Mucosa of stomach (tissue), 1 donor: ENCODE data around the gene NOP9.

ENCODE experiments used
- H3K27me3 ChIP-seq: one replicate; pipeline ENCODE4 v1.7.0; 2013; ENCODE audit warnings: mild to moderate bottlenecking, low read length; ENCODE audit not compliant: control insufficient read depth, insufficient read depth
- H3K36me3 ChIP-seq: one replicate; pipeline ENCODE4 v1.7.0; 2013; ENCODE audit warnings: low read length; ENCODE audit not compliant: control insufficient read depth, insufficient read depth
- H3K4me1 ChIP-seq: one replicate; pipeline ENCODE4 v1.7.0; 2013; ENCODE audit warnings: mild to moderate bottlenecking, low read length; ENCODE audit not compliant: control insufficient read depth, insufficient read depth
- H3K4me3 ChIP-seq: one replicate; pipeline ENCODE4 v1.7.0; 2013; ENCODE audit warnings: low read length
- H3K9ac ChIP-seq: one replicate; pipeline ENCODE4 v1.7.0; 2013; ENCODE audit warnings: mild to moderate bottlenecking, low read length, moderate library complexity
- H3K9me3 ChIP-seq: one replicate; pipeline ENCODE4 v1.7.0; 2013; ENCODE audit warnings: mild to moderate bottlenecking, low read length, moderate library complexity; ENCODE audit not compliant: control insufficient read depth
- donor health status: Pancreatic carcinoma.

NOP9 gene

DNA sequence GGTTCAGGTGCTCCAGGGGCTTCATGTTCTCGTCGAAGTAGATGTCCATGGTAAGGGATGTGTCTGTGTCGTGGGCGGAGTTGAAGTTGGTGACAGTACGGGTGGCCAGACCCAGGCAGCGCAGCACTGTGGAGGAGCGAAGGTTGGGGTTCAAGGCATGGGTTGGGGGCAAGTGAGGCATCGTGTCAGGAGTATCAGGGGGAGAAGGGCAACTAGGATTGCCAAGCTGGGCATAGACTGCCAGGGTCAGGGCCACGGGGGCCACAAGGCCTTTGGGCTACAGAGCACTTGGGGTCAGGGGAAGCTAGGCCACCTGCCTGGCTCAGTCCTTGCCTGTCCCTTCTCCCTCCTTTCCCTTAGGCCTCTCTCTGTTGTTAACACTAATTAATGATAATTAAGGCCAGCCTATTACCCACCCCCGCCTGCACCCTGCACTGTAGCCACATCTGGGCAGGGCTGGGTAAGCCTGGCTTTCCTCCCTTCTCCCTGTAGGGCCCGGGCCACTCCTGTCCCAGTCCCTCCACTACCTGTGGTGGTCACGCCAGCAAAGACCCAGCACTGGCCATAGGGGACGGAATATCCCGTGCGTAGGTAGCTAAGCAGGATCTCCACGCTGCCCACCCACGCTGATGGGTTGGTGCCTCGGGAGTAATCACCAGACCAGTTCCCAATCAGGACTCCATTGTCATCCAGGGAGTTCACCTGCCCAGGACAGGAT is 40.9 kb upstream of the NOP9 start:
- H3K4me1 ChIP-seq: no peaks in the 10 kb centered on the region
- no peak overlapping the region for H3K4me3 ChIP-seq
- H3K27me3 ChIP-seq: no peaks in the 10 kb centered on the region
- H3K36me3 ChIP-seq: no peaks in the 10 kb centered on the region
- H3K9ac ChIP-seq: no peak overlapping the region
- no peaks in the 10 kb centered on the region for H3K9me3 ChIP-seq

DNA sequence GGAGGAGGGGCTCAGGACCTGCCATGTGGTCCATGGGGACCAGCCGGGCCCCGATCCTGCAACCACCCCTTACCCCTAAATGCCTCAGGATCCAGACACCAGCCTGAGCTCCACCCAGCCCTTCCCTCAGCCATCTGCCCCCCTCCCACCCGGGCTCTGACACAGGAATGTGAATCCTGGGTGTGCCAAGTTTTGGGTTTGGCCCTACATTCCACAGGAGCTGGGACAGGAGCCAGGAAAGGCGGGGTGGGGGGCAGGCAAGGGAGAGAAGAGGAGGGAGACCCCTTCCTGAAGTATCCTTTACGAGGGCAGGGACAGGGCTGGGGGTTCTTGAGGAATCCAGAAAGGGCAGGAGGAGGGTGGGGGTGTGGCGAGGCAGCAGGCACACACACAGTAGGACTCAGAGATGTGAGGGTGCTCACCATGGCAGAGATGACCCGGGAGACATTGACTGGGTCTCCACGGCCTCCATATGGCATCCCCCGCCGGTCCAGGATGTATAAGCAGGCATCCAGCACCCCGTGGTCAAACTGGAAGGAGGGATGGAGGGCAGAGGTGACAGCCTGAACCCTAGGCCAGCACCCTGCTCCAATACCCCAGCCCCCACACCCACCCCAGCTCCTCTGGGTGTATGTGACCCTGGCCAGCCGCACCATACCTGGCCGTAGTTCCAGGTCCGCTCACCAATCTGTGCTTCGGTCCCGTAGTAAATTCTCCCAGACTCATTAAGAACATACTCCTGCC is 40.2 kb upstream of the NOP9 start:
- H3K4me1 ChIP-seq: no peaks in the 10 kb centered on the region
- no peak overlapping the region for H3K9ac ChIP-seq
- H3K27me3 ChIP-seq: no peaks in the 10 kb centered on the region
- H3K4me3 ChIP-seq: no peak overlapping the region
- H3K9me3 ChIP-seq: no peaks in the 10 kb centered on the region
- no peaks in the 10 kb centered on the region for H3K36me3 ChIP-seq

DNA sequence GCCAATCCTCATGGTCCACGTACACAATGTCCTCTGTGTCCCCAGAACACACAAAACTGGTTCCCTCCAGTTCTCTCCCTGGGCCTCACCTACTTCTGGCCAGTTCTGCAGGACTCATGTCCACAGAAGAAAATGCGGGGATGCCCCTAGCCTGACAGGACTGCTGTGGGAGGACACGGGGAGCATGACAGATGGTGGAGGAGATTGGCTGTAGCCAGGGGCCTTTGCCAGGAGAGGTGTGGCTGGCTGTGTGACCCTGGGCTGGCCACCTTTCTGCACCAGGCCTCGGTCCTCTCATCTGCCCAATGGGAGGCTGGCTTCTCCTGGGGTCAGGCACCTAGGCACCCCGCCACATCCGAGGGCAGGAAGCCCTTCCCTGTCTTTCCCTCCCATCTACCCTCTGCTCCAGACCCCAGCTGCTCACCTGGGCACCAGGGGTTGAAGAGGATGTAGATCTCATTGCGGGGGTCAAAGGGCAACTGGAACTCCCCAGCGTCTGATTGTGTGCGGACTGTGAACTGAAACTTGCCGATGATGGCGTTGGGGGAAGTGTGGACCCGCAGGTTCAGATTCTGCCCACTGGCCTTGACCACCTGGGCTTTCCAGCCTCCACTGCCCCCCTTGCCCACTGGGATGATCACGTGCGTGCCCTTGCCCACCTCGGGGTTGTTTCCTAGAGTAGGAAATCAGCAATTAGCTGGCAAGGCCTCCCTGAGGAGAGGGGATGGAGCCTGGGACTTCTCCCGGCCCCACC is 39.4 kb upstream of the NOP9 start:
- Histone ChIP-seq H3K36me3 (no peaks in the 10 kb centered on the region), H3K9me3 (no peaks in the 10 kb centered on the region), H3K4me3 (no peak overlapping the region), H3K9ac (no peak overlapping the region), H3K4me1 (no peaks in the 10 kb centered on the region), H3K27me3 (no peaks in the 10 kb centered on the region)

GRCh38 chr14:24260780-24261157 is 38.9 kb upstream of the NOP9 start:
- Histone ChIP-seq H3K27me3 (no peaks in the 10 kb centered on the region), H3K4me3 (no peak overlapping the region), H3K36me3 (no peaks in the 10 kb centered on the region), H3K9ac (no peak overlapping the region), H3K4me1 (no peaks in the 10 kb centered on the region), H3K9me3 (no peaks in the 10 kb centered on the region)

DNA sequence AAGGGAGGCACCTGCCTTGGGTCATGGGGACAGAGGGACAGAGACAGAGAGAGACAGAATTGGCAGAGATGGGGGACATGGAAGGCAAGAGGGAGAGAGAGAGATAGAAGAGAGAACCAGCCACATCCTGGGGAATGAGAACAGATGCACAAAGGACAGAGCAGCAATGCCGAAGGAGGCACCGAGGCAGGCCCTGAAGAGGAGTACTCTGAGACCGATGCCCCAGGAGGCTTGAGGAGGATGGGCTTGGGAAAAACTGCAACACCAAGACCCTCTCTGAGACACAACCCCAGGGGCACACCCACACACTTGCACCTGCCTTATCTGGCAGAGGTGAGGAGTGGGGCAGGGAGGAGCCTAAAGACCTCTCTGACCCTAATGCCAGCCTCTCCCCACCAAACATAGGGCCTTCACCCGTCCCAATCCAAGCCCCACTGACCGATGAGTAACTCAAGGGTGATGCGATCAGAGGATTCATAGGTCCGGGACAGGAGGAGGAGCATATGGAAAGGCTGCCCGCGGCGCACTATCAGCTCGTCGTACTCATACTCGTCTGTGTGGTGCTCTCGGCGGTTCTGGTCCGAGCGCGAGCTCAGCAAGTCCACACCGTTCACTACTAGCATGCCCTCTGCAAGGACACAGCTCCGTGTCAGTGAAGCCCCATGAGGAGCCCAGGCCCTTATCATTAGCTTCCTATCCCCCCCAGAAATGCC is 38.2 kb upstream of the NOP9 start:
- Histone ChIP-seq H3K36me3 (no peaks in the 10 kb centered on the region), H3K9me3 (no peaks in the 10 kb centered on the region), H3K27me3 (no peaks in the 10 kb centered on the region), H3K9ac (no peak overlapping the region), H3K4me1 (no peaks in the 10 kb centered on the region), H3K4me3 (no peak overlapping the region)

- H3K9ac ChIP-seq: no peak overlapping the region
- H3K4me1 ChIP-seq: no peaks in the 10 kb centered on the region
- H3K36me3 ChIP-seq: no peaks in the 10 kb centered on the region
- H3K9me3 ChIP-seq: no peaks in the 10 kb centered on the region
- no peak overlapping the region for H3K4me3 ChIP-seq
- no peaks in the 10 kb centered on the region for H3K27me3 ChIP-seq
Measured at GRCh38 chr14:24261969-24262327, 37.7 kb upstream of the NOP9 start.

GRCh38 chr14:24262821-24263733 is 36.6 kb upstream of the NOP9 start, which contains the start of gene TGM1:
TGM1 (minus strand) TSS chr14:24263177; CDS start chr14:24262352, 825 bp downstream.
- Histone ChIP-seq H3K4me3 (no peak within 1 kb of the TSS), H3K9me3 (no peaks in the 10 kb centered on the region), H3K27me3 (no peaks in the 10 kb centered on the region), H3K36me3 (no peaks in the 10 kb centered on the region), H3K9ac (no peak within 1 kb of the TSS), H3K4me1 (no peaks in the 10 kb centered on the region)

DNA sequence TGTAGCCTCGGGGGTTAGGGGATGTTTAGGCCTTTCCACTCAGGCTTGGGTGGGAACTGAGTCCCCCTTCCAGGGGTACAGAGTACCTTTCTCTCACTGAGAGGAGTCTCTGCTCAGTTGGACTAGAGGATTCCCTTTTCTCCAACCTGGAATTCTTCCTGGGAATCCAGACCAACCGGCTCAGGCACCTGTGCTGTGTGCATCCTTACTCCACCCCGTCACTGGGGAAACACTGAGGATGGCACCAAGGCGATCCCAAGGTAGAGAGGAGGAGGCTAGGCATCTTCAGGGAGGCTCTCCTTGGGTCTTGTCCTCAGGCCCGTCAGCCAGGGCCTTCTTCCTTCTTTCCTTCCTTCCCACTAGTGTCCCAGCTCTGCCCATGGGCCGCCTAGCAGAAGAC is 35.8 kb upstream of the NOP9 start:
- no peaks in the 10 kb centered on the region for H3K36me3 ChIP-seq
- H3K4me1 ChIP-seq: no peaks in the 10 kb centered on the region
- H3K9ac ChIP-seq: no peak overlapping the region
- no peaks in the 10 kb centered on the region for H3K9me3 ChIP-seq
- H3K4me3 ChIP-seq: no peak overlapping the region
- H3K27me3 ChIP-seq: no peaks in the 10 kb centered on the region

DNA sequence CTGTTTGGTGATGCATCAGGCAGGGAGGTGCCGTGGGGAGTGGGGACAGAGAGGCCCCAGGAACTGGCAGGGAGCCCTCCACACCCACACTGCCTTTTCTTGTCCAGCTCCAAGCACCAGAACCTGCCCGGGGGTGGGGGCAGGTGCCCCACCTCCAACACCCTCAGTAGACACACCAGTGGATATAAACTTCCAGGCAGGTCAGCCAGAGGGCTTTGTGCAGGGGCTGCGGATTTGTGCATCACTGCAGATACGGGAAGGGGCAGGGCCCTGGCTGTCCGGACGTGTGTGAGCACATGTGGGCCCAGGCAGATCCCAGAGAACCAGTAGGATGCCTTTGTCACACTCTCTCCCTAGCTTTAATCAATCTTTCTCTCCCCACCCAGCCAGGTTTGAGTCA is 35.4 kb upstream of the NOP9 start:
- Histone ChIP-seq H3K27me3 (no peaks in the 10 kb centered on the region), H3K9me3 (no peaks in the 10 kb centered on the region), H3K4me3 (no peak overlapping the region), H3K4me1 (no peaks in the 10 kb centered on the region), H3K36me3 (no peaks in the 10 kb centered on the region), H3K9ac (no peak overlapping the region)

GRCh38 chr14:24266344-24267244 is 33.1 kb upstream of the NOP9 start:
- Histone ChIP-seq H3K36me3 (no peaks in the 10 kb centered on the region), H3K9me3 (no peaks in the 10 kb centered on the region), H3K27me3 (no peaks in the 10 kb centered on the region), H3K9ac (no peak overlapping the region), H3K4me1 (peaks cover 5% of the 10 kb centered on the region), H3K4me3 (no peak overlapping the region)
